Activated CD4-positive, alpha-beta T cell treated with anti-CD3 and anti-CD28 coated beads, Interleukin-2, amount 50 U/mL, for 24 hours (primary cell): ENCODE data around the gene PCDH20.
"Not testable (repeated sequence)": the region's sequence is repeated elsewhere in the genome, so short reads cannot be mapped to it uniquely, and the experiment has no call there.

Source experiments
- DNase-seq, 2 donors: peaks; one replicate each; pipeline ENCODE4 v3.0.0-alpha.2; 2020; ENCODE audit warnings: low read depth in 1 of 2, low spot score in 1 of 2

Gene PCDH20, protein sequence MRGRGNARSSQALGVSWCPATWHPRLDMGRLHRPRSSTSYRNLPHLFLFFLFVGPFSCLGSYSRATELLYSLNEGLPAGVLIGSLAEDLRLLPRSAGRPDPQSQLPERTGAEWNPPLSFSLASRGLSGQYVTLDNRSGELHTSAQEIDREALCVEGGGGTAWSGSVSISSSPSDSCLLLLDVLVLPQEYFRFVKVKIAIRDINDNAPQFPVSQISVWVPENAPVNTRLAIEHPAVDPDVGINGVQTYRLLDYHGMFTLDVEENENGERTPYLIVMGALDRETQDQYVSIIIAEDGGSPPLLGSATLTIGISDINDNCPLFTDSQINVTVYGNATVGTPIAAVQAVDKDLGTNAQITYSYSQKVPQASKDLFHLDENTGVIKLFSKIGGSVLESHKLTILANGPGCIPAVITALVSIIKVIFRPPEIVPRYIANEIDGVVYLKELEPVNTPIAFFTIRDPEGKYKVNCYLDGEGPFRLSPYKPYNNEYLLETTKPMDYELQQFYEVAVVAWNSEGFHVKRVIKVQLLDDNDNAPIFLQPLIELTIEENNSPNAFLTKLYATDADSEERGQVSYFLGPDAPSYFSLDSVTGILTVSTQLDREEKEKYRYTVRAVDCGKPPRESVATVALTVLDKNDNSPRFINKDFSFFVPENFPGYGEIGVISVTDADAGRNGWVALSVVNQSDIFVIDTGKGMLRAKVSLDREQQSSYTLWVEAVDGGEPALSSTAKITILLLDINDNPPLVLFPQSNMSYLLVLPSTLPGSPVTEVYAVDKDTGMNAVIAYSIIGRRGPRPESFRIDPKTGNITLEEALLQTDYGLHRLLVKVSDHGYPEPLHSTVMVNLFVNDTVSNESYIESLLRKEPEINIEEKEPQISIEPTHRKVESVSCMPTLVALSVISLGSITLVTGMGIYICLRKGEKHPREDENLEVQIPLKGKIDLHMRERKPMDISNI

GRCh38 chr13:61415749-61416148, at the start of gene PCDH20:
PCDH20 (minus strand) TSS chr13:61415849; CDS start chr13:61415158, 691 bp downstream.
- DNase-seq, result no peak

DNA sequence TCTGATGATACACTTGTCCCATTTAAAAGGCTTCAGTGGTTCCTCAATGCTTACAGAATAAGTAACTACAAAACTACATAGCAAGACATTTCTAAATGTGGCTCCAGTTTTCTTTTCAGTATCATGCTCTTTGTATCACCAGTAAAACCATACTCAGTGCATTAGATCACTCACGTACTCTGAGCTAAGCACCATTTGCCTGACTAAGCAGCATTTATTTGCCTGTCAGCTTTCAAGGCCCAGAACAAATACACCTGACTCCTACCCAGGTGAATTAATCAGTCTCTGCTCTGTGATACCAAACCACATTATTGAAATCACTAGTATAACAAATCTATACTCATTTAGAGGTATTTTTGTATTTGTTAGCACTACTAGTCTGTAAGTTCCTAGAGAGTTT, 47.4 kb upstream of the PCDH20 start:
- no peak for DNase-seq

DNA sequence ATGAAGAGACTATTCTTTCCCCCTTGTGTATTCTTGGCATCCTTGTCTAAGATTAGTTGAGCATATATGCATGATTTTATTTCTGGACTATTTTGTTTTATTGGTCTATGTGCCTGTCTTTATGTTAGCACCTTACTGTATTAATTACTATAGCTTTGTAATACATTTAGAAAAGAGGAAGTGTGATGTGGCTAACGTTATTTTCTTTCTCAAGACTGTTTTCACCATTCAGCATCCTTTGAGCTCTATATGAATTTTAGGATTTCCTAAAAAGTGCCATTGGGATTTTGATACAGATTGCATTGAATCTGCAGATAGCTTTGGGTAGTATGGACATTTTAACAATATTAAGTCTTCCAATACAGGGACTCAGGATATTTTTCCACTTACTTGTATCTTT, 37.5 kb upstream of the PCDH20 start:
- no peak for DNase-seq

- no peak for DNase-seq
These were observed 16.4 kb upstream of the PCDH20 start for GRCh38 chr13:61432029-61432428.

DNA sequence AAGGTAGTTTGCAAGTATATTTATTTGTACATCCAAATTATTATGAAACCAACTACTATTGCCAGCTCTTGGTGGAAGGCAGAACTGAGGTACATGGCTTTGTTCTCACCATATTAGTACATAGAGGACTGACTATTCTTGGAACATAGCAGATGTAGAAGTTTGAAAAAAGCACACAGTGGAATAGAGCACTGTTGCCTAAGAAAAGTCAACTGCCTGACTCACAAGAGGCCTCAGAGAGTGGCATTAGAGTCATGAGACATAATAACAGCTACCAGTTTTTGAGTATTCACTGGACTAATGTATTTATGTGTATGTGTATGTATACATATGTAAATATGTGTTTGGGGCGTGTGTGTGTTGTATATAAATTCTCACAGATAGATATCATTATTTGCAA, 8.3 kb upstream of the PCDH20 start:
- no peak for DNase-seq

DNA sequence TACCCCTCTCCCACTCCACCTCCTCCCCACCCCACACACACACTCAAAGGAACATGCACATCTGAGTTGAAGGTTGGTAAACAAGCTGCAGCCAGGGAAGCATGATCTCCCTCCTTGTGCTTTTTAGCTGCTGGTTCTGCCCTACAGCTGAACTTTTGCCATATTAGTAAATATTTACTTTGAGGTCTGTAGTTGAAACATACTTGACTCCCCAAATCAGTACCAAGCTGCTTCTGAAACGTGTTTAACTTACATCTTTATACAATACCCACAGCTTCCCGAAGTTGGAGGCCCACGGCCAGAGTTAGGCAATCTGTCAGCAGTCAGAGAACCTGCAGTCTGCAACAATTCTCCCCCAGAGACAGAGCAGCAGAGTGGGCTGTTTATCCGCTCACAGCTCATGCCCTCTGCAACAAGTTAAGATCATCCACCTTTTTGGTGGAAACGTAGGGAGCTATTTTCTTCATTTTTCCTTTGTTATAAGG, 1.5 kb upstream of the PCDH20 start:
- DNase-seq, result no peak

GRCh38 chr13:61415058-61415721, 459 bp downstream of the PCDH20 start:
- no peak for DNase-seq

DNA sequence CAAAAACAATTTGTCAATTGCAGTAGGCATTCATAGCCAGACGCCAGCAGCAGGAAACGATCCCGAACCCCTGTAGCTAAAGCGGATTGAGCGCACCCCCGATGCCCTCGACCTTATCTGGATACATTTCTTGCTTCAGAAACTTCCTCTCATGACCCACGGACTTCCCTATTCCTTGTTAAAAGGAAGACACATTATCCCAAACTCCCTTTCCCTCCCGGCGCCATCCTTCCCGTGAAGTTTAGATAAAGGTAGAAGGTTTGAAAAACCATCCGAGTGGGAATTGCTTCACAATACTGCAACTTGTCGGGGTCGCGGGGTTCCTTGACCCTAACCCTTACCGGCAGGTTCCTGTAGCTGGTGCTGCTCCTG, 977 bp downstream of the PCDH20 start:
- DNase-seq, result no peak

GRCh38 chr13:61413572-61414535, 1.8 kb downstream of the PCDH20 start:
- DNase-seq, result no peak

DNA sequence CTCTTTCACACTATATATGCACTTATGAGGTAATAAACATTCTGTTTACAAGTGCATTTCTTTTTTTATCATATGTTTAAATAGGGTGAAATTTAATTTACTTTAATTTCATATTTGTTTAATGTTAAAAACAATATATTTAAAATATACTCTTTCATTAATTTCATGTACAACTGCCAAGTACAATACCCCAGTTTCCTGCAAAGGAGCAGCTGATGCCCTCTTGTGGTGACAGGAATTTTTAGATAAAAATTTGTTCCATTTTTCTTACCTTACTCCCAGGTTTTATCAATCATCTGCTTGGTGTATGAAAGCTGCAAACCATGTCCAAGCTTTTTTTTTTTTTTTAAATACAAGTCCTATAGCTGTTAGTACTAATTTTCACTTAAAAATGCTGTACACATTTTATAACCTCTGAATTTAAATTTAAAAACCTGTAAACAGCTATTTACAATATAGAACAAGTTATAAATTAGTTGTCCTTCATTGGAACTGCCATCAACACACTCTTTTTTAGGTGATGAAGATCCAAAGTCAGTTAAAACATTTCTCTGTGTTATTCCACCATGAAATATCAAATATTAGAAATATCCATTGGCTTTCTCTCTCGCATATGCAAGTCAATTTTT, 4.9 kb downstream of the PCDH20 start:
- DNase-seq, result no peak

GRCh38 chr13:61410266-61410665, 5.4 kb downstream of the PCDH20 start:
- no peak for DNase-seq

DNA sequence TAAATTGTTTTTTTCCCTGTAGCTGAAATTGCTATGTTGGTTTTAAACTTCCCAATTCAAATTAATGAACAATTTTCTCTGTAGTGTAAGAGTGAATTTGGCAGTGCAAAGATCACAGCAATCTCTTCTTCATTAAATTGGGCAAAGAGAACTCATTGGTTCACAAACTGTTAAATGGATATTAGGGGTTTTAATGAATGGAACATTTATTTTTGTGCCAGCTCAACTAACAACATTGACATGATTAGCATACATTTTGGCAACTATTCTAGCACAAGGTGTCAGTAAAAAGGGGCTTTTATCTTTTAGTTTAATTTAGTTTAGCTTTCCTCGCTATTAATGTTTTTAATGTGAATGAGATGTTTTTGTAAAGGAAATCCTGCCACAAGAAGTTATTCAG, 7.1 kb downstream of the PCDH20 start:
- no peak for DNase-seq

DNA sequence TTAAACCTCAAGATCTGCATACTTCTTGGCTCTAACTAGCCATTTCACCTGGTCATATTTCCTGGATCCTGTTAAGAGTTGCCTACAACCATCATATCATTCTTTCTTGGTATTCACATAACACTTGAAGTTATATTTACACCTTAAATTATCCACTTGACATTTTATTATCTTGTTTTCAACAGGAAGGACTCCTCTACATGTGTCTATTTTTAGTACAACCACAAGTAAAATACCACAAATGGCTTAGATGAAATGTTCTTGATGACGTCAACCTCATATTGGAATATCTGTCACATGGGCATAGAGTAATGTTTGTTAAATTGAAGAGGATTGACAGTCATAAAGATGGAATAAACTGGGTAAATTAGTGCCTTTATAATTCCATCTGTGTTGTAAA, 9.4 kb downstream of the PCDH20 start:
- no peak for DNase-seq

GRCh38 chr13:61396121-61396520, 19.5 kb downstream of the PCDH20 start:
- DNase-seq, result no peak

DNA sequence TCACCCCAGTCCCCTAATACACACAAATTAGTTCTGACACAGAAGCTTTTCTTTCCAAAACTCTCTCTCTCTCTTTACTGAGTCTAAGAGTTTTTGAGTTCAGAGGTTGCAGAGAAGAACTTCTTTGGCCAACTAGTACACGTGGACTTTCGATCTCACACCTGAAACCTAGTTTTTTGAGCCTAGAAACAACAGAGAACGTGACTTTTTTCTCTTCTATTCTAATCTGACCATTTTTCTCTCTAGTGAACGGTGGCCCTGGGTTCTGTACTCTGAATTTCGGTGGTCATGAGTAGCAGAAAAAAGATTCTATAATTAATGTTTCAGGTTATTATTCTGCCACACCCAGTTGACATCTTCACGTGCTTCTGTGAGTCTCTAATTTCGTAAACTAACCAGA, 24.2 kb downstream of the PCDH20 start:
- no peak for DNase-seq

DNA sequence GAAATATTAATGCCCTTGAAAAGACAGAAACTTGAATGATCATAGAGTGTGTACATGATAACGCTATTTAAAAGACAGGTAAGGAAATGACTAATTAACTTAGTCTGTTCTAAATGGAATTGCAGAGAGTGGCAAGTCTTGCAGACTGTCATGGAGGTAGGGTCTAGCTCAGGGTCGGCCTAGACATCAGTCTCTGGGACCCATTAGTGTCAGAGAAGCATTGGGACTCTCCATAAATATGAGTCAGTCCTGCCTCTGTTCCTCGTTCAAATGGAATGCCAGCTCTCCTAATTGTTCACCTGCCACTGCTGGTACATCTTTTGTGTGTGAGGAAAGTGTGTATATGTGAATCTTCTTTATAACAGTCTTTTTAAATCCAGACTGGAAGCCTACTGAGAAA, 28.0 kb downstream of the PCDH20 start:
- no peak for DNase-seq

- no peak for DNase-seq
These were observed 32.5 kb downstream of the PCDH20 start for GRCh38 chr13:61383111-61383510.

- DNase-seq, result no peak
These were observed 45.1 kb downstream of the PCDH20 start for GRCh38 chr13:61370520-61370919.

- DNase-seq, result not testable (repeated sequence)
These were observed 51.0 kb downstream of the PCDH20 start for GRCh38 chr13:61364690-61365089.

DNA sequence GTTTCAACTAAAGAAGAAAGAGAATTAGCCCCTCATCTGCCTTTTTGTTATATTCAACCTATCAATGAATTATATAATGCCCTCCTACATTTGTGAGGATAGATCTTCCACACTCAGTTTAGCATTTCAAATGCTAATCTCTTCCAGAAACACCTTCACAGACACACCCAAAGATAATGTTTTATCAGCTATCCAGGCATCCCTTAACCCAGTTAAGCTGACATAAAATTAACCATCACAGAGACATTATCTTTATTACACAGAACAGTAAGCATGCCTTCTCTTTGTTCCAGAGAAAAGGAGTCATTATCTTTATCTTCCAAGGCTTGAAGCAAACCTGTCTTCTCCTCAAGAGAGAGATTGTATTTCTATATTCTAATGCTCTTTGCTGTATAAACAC, 53.1 kb downstream of the PCDH20 start:
- no peak for DNase-seq
